Vagina (tissue), 2 donors: ENCODE data around the gene EPDR1. TPM values are rescaled to one million over a fixed set of nuclear protein-coding genes. Genes with fewer than 3 reads are reported as not detected.
A peak's percentile ranks its signal among the peaks of the same experiment; 100 is the strongest.

Source experiments
- DNase-seq, 2 donors: peaks; one replicate each; pipeline ENCODE4 v3.0.0-alpha.2; 2017; ENCODE audit errors: extremely low spot score in 2 of 2
- H3K27ac ChIP-seq: fragments of 200-600 bp; sonication (generic); one replicate; pipeline ENCODE4 v1.5.1; 2019
- H3K27me3 ChIP-seq: fragments of 200-600 bp; sonication (generic); one replicate; pipeline ENCODE4 v1.5.1; 2019
- H3K36me3 ChIP-seq, 2 donors: fragments of 200-600 bp; sonication (generic); one replicate each; pipeline ENCODE4 v1.5.1; 2017 to 2019
- H3K4me1 ChIP-seq: fragments of 200-600 bp; sonication (generic); one replicate; pipeline ENCODE4 v1.5.1; 2019
- H3K4me3 ChIP-seq, 2 donors: fragments of 200-600 bp; sonication (generic); 1 replicate in 1 of 2; 2 replicates in 1 of 2; pipeline ENCODE4 v1.5.1; 2016 to 2019
- H3K9me3 ChIP-seq: fragments of 200-600 bp; sonication (generic); one replicate; pipeline ENCODE4 v1.5.1; 2019
- POLR2A ChIP-seq, 2 donors: fragments of 450-650 bp; IDR thresholded peaks; one replicate each; pipeline ENCODE4 v1.6.1; 2017; ENCODE audit warnings: antibody characterized with exemption in 2 of 2, mild to moderate bottlenecking in 2 of 2, moderate library complexity in 2 of 2
- POLR2AphosphoS5 ChIP-seq, 2 donors: sonication (generic); formaldehyde crosslinking; IDR thresholded peaks; one replicate each; pipeline ENCODE4 v1.9.0; 2017; ENCODE audit warnings: antibody characterized with exemption in 2 of 2, mild to moderate bottlenecking in 2 of 2, low read depth in 1 of 2; ENCODE audit not compliant: insufficient read depth in 1 of 2
- intact Hi-C: fragments of 100-400 bp; cut with DNase I; formaldehyde crosslinking; loops from one replicate; pipeline ENCODE4 v1.15.1; 2023
- total RNA-seq: library from RNA; depleted of rRNA; stranded (reverse); fragments of >200 nt; gene quantifications from one replicate; pipeline ENCODE4 v1.2.3, GENCODE V29; 2016
- TF ChIP-seq, protein P1 (sequence below), 3 experiments: fragments of 450-650 bp in 2 of 3; fragments of 200-600 bp in 1 of 3; sonication (generic) in 1 of 3; IDR thresholded peaks; one replicate each; pipeline ENCODE4 v1.5.1; 2017 to 2019; ENCODE audit warnings: antibody characterized with exemption in 3 of 3, mild to moderate bottlenecking in 2 of 3, moderate library complexity in 2 of 3

The EPDR1 gene
- total RNA-seq, 1 donor from 2014 or later, result 37.6 TPM

- H3K27me3 ChIP-seq, result no peaks in the 10 kb centered on the region
- H3K4me3 ChIP-seq, result no peak overlapping the region
- intact Hi-C loops, result no loop called here
- TF ChIP-seq POLR2A (IDR thresholded peaks at IDR 0.05), result no peak
- TF ChIP-seq POLR2AphosphoS5 (IDR thresholded peaks at IDR 0.05; ENCODE audit: insufficient read depth in 1 of 2, low read depth in 1 of 2), result no peak
- TF ChIP-seq, protein P1, sequence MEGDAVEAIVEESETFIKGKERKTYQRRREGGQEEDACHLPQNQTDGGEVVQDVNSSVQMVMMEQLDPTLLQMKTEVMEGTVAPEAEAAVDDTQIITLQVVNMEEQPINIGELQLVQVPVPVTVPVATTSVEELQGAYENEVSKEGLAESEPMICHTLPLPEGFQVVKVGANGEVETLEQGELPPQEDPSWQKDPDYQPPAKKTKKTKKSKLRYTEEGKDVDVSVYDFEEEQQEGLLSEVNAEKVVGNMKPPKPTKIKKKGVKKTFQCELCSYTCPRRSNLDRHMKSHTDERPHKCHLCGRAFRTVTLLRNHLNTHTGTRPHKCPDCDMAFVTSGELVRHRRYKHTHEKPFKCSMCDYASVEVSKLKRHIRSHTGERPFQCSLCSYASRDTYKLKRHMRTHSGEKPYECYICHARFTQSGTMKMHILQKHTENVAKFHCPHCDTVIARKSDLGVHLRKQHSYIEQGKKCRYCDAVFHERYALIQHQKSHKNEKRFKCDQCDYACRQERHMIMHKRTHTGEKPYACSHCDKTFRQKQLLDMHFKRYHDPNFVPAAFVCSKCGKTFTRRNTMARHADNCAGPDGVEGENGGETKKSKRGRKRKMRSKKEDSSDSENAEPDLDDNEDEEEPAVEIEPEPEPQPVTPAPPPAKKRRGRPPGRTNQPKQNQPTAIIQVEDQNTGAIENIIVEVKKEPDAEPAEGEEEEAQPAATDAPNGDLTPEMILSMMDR (IDR thresholded peaks at IDR 0.05), result no peak
- no peak for DNase-seq
- no peaks in the 10 kb centered on the region for H3K36me3 ChIP-seq
- H3K27ac ChIP-seq, result no peak overlapping the region
- no peaks in the 10 kb centered on the region for H3K4me1 ChIP-seq
- no peaks in the 10 kb centered on the region for H3K9me3 ChIP-seq
Measured at GRCh38 chr7:37971491-37971890, 51.1 kb downstream of the EPDR1 start.

GRCh38 chr7:37973915-37974314 lies 53.5 kb downstream of the EPDR1 start:
- Histone ChIP-seq H3K9me3 (no peaks in the 10 kb centered on the region), H3K36me3 (no peaks in the 10 kb centered on the region), H3K4me1 (no peaks in the 10 kb centered on the region), H3K27me3 (no peaks in the 10 kb centered on the region), H3K4me3 (no peak overlapping the region), H3K27ac (no peak overlapping the region)
- TF ChIP-seq, protein P1 (IDR thresholded peaks at IDR 0.05), result no peak
- no peak for TF ChIP-seq POLR2A (IDR thresholded peaks at IDR 0.05)
- no peak for TF ChIP-seq POLR2AphosphoS5 (IDR thresholded peaks at IDR 0.05; ENCODE audit: insufficient read depth in 1 of 2, low read depth in 1 of 2)
- DNase-seq, result no peak
- intact Hi-C loops, result no loop called here

- Histone ChIP-seq H3K27me3 (no peaks in the 10 kb centered on the region), H3K36me3 (no peaks in the 10 kb centered on the region), H3K4me1 (no peaks in the 10 kb centered on the region), H3K9me3 (no peaks in the 10 kb centered on the region), H3K27ac (no peak overlapping the region), H3K4me3 (no peak overlapping the region)
- intact Hi-C loops, result no loop called here
- TF ChIP-seq POLR2A (IDR thresholded peaks at IDR 0.05), result no peak
- no peak for TF ChIP-seq POLR2AphosphoS5 (IDR thresholded peaks at IDR 0.05; ENCODE audit: insufficient read depth in 1 of 2, low read depth in 1 of 2)
- TF ChIP-seq, protein P1 (IDR thresholded peaks at IDR 0.05), result no peak
- DNase-seq, result no peak
Measured at GRCh38 chr7:37974711-37975110, 54.3 kb downstream of the EPDR1 start.

DNA sequence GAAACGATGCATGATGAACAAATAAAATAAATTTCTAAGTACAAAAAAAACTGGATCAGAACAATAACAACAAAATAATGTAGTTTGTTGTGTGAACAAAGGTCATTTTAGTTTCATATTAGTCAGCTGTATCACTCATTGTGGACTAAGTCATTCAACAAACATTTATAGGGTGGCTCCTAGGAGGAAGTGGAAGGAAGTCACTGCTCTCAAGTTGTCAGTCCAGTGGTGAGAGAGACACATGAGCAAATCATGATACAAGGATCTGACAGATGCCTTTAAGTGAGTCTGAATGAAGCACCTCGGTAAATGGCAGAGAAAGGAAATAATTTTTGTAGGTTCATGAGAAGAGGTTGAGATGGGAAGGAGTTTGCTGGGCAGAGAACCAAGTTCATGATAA lies 56.8 kb downstream of the EPDR1 start:
- no peak overlapping the region for H3K4me3 ChIP-seq
- intact Hi-C loops, result no loop called here
- no peaks in the 10 kb centered on the region for H3K9me3 ChIP-seq
- DNase-seq, result no peak
- no peaks in the 10 kb centered on the region for H3K27me3 ChIP-seq
- peak overlapping the region; percentile 39 for H3K27ac ChIP-seq
- H3K4me1 ChIP-seq, result no peaks in the 10 kb centered on the region
- TF ChIP-seq, protein P1 (IDR thresholded peaks at IDR 0.05), result no peak
- TF ChIP-seq POLR2A (IDR thresholded peaks at IDR 0.05) (no peak), POLR2AphosphoS5 (IDR thresholded peaks at IDR 0.05; ENCODE audit: insufficient read depth in 1 of 2, low read depth in 1 of 2) (no peak)
- H3K36me3 ChIP-seq, result no peaks in the 10 kb centered on the region

- Histone ChIP-seq H3K4me1 (no peaks in the 10 kb centered on the region), H3K4me3 (no peak overlapping the region), H3K9me3 (no peaks in the 10 kb centered on the region), H3K36me3 (no peaks in the 10 kb centered on the region), H3K27ac (no peak overlapping the region), H3K27me3 (no peaks in the 10 kb centered on the region)
- TF ChIP-seq POLR2AphosphoS5 (IDR thresholded peaks at IDR 0.05; ENCODE audit: insufficient read depth in 1 of 2, low read depth in 1 of 2) (no peak), POLR2A (IDR thresholded peaks at IDR 0.05) (no peak)
- TF ChIP-seq, protein P1 (IDR thresholded peaks at IDR 0.05), result no peak
- intact Hi-C loops, result no loop called here
- no peak for DNase-seq
Measured at GRCh38 chr7:37981664-37982063, 61.2 kb downstream of the EPDR1 start.
